OCI-LY1 (cell line): ENCODE measurements around the gene CEBPB.
"Not testable (repeated sequence)": the region's sequence is repeated elsewhere in the genome, so short reads cannot be mapped to it uniquely, and the experiment has no call there.

Source experiments
- H2AFZ ChIP-seq: fragments of 200-600 bp; sonication (generic), shearing (Covaris generic); 2 replicates; pipeline ENCODE4 v1.6.0; 2014; ENCODE audit warnings: antibody characterized with exemption, mild to moderate bottlenecking, low read length
- H3F3A ChIP-seq: fragments of 200-600 bp; sonication (generic), shearing (Covaris generic); 2 replicates; pipeline ENCODE4 v1.6.0; 2014; ENCODE audit warnings: mild to moderate bottlenecking, antibody characterized with exemption, low read length, moderate library complexity; ENCODE audit not compliant: insufficient read depth
- H3K27ac ChIP-seq: fragments of 200-600 bp; sonication (generic); 2 replicates; pipeline ENCODE4 v1.5.1; 2014; ENCODE audit warnings: low read length, mixed run types, mild to moderate bottlenecking, low read depth; ENCODE audit not compliant: poor library complexity, severe bottlenecking
- H3K27me3 ChIP-seq: fragments of 200-600 bp; sonication (generic); 2 replicates; pipeline ENCODE4 v1.6.0; 2014; ENCODE audit warnings: antibody characterized with exemption, mild to moderate bottlenecking, low read length, moderate library complexity; ENCODE audit not compliant: insufficient read depth
- H3K36me3 ChIP-seq: fragments of 200-600 bp; sonication (generic); 2 replicates; pipeline ENCODE4 v1.6.1; 2014; ENCODE audit warnings: mild to moderate bottlenecking, antibody characterized with exemption, low read length, moderate library complexity, mixed read lengths; ENCODE audit not compliant: insufficient read depth
- H3K4me1 ChIP-seq: fragments of 200-600 bp; sonication (generic); 2 replicates; pipeline ENCODE4 v1.5.1; 2014; ENCODE audit warnings: mild to moderate bottlenecking, low read length, moderate library complexity; ENCODE audit not compliant: insufficient read depth, severe bottlenecking
- H3K4me2 ChIP-seq: fragments of 200-600 bp; sonication (generic), shearing (Covaris generic); 2 replicates; pipeline ENCODE4 v1.6.1; 2014; ENCODE audit warnings: low read length
- H3K4me3 ChIP-seq: fragments of 200-600 bp; sonication (generic); 2 replicates; pipeline ENCODE4 v1.5.1; 2014; ENCODE audit warnings: low read length, low read depth, mild to moderate bottlenecking, mixed read lengths; ENCODE audit not compliant: poor library complexity, severe bottlenecking
- H3K79me2 ChIP-seq: fragments of 200-600 bp; shearing (Covaris generic); 2 replicates; pipeline ENCODE4 v1.6.1; 2016; ENCODE audit warnings: mixed run types, low read length, mixed read lengths; ENCODE audit not compliant: insufficient read depth
- H3K9ac ChIP-seq: fragments of 200-600 bp; sonication (generic), shearing (Covaris generic); 2 replicates; pipeline ENCODE4 v1.6.1; 2014; ENCODE audit warnings: mild to moderate bottlenecking, low read length, mixed read lengths
- H3K9me2 ChIP-seq: fragments of 200-600 bp; sonication (generic), shearing (Covaris generic); 2 replicates; pipeline ENCODE4 v1.6.1; 2014; ENCODE audit warnings: low read depth, mild to moderate bottlenecking, low read length, mixed read lengths
- H3K9me3 ChIP-seq: fragments of 200-600 bp; shearing (Covaris generic); 2 replicates; pipeline ENCODE4 v1.6.1; 2014; ENCODE audit warnings: low read length, mixed read lengths
- H4K20me1 ChIP-seq: fragments of 200-600 bp; sonication (generic), shearing (Covaris generic); 2 replicates; pipeline ENCODE4 v1.6.0; 2016; ENCODE audit warnings: mild to moderate bottlenecking, low read length; ENCODE audit not compliant: insufficient read depth
- EZH2 ChIP-seq: fragments of 200-600 bp; sonication (generic), shearing (Covaris generic); IDR thresholded peaks from 2 replicates; pipeline ENCODE4 v1.8.0; 2017; ENCODE audit warnings: borderline replicate concordance, mixed run types, mild to moderate bottlenecking, antibody characterized with exemption, low read length, moderate library complexity, mixed read lengths
- TF ChIP-seq, protein P1 (sequence below): fragments of 200-600 bp; sonication (generic), shearing (Covaris generic); IDR thresholded peaks from 2 replicates; pipeline ENCODE4 v1.5.1; 2017; ENCODE audit warnings: mild to moderate bottlenecking, antibody characterized with exemption, low read length, moderate library complexity, mixed read lengths

CEBPB gene

DNA sequence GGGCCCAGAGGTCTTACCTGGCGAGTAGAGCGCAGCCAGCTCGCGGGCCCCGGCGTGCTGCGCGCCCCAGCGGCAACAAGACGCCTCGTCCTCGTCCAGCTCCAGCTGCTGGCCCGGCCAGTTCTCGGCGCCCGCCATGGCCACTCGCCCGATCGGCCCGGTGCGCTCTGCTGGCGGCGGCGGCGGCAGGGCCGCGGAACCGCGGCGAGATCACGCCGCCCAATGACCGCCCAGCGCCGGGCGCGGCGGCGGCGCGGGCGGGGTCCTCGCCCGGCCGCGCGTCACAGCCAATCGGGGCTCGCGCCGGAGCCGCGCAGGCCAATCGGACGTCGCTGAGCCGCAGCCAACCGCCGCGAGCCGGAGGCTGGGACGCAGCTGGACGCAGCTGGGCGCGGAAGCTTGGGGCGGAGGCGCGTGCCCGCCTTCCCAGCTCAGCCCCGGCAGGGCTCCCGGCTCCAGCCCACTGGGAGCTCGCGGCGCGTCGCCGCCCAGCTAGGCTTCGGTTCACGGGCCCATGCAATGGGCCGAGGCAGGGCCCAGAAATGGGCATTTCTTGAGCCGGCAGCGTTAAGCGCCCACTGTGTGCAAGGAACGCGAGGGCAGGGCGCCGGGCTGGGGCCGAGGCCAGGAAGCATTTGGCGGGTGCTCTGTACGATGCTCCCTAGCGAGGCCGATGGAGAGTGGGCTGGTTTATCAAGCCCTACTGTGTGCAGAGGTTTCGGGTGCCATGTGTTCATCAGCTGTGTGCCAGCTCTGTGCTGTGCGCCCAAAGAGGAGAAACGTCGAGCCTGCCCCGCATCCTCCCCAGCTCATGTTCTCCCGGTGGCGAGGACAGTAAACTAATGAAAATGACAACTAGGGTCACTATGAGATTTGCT lies 36.9 kb upstream of the CEBPB start, which contains the start of gene PEDS1:
PEDS1 (minus strand) TSS at position 224 of the 878 bp plus-strand sequence; CDS start at position 138, 86 bp downstream.
- no peak within 1 kb of the TSS for H2AFZ ChIP-seq
- no peaks in the 10 kb centered on the region for H3K36me3 ChIP-seq
- no peaks in the 10 kb centered on the region for H3F3A ChIP-seq
- H3K4me1 ChIP-seq: peaks cover 28% of the 10 kb centered on the region
- no peaks in the 10 kb centered on the region for H3K9me3 ChIP-seq
- H3K9me2 ChIP-seq: no peaks in the 10 kb centered on the region
- H3K4me2 ChIP-seq: peak within 1 kb of the TSS; percentile 87
- no peaks in the 10 kb centered on the region for H4K20me1 ChIP-seq
- TF ChIP-seq, protein P1, sequence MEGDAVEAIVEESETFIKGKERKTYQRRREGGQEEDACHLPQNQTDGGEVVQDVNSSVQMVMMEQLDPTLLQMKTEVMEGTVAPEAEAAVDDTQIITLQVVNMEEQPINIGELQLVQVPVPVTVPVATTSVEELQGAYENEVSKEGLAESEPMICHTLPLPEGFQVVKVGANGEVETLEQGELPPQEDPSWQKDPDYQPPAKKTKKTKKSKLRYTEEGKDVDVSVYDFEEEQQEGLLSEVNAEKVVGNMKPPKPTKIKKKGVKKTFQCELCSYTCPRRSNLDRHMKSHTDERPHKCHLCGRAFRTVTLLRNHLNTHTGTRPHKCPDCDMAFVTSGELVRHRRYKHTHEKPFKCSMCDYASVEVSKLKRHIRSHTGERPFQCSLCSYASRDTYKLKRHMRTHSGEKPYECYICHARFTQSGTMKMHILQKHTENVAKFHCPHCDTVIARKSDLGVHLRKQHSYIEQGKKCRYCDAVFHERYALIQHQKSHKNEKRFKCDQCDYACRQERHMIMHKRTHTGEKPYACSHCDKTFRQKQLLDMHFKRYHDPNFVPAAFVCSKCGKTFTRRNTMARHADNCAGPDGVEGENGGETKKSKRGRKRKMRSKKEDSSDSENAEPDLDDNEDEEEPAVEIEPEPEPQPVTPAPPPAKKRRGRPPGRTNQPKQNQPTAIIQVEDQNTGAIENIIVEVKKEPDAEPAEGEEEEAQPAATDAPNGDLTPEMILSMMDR: no peak
- TF ChIP-seq EZH2: no peak
- peak within 1 kb of the TSS; percentile 86 for H3K9ac ChIP-seq
- H3K27me3 ChIP-seq: no peaks in the 10 kb centered on the region
- peak within 1 kb of the TSS; percentile 53 for H3K27ac ChIP-seq
- no peaks in the 10 kb centered on the region for H3K79me2 ChIP-seq
- H3K4me3 ChIP-seq: peak within 1 kb of the TSS; percentile 82

DNA sequence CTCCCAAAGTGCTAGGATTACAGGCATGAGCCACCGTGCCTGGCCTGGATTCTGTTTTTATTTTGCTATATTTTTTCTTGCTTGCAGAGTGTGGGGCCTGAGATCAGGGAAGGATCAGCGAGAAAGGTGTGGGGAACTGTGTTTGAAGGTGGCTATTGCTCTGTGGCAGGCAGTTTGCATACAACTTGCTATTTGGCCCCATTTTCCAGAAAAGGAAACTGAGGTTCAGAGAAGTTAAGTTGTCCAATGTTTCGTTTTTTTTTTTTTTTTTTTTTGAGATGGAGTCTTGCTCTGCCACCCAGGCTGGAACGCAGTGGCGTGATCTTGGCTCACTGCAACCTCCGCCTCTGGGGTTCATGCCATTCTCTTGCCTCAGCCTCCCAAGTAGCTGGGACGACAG lies 29.1 kb upstream of the CEBPB start:
- not testable (repeated sequence) for H3K36me3 ChIP-seq, H2AFZ ChIP-seq, H4K20me1 ChIP-seq, H3K9ac ChIP-seq, H3K9me3 ChIP-seq, H3F3A ChIP-seq, H3K4me1 ChIP-seq, H3K27me3 ChIP-seq, H3K4me2 ChIP-seq, H3K27ac ChIP-seq, H3K4me3 ChIP-seq, H3K79me2 ChIP-seq, H3K9me2 ChIP-seq

DNA sequence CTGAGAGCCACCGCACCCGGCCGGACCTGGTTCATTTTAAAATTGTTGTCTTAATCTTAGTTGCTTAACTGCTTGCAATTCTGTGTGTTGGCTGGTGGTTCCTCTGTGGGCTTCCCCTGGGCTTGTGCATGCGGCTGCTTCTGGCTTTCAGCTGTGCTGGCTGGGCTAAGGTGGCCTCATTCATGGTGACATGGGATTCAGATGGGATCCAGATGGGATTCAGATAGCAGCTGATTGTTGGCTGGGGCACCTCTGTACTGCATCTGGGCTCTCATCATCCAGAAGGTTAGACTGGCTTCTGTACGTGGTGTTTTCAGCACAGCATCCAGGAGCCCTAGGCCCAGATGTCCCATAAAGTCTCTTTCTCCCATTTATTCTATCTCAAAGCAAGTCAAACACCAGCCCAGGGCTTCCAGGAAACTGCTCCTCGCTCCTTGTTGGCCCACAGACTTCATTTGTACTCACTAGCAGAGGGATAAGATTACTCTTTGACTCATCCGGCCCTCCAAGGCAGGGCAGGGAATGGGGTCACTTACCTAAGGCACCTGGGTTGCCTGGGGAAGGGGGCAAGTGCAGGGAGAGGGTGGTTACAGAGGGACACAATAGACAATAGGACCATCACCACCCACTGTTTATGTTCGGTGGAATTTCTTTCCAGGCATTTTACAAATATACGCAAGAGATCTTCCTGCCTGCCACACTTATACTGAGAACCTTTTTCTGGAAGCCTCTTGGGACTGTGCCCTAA lies 26.9 kb upstream of the CEBPB start:
- Histone ChIP-seq H3K27me3 (no peaks in the 10 kb centered on the region), H3K4me1 (peaks cover 9% of the 10 kb centered on the region), H3K4me2 (no peak overlapping the region), H3K9me3 (no peaks in the 10 kb centered on the region), H3K79me2 (no peaks in the 10 kb centered on the region), H3K9me2 (no peaks in the 10 kb centered on the region), H2AFZ (no peak overlapping the region), H3K4me3 (no peak overlapping the region), H3K9ac (no peak overlapping the region), H4K20me1 (no peaks in the 10 kb centered on the region), H3K36me3 (no peaks in the 10 kb centered on the region), H3F3A (no peaks in the 10 kb centered on the region), H3K27ac (no peak overlapping the region)
- TF ChIP-seq EZH2: no peak
- TF ChIP-seq, protein P1: no peak
